HepG2 (cell line): ENCODE data around the gene PARVA. TPM values are rescaled to one million over a fixed set of nuclear protein-coding genes. Genes with fewer than 3 reads are reported as not detected.

ENCODE experiments used
- ATAC-seq: fragments of 200-7000 bp; cut with Tn5 transposase; 3 replicates; pipeline ENCODE4 v1.9.1; 2020; ENCODE audit warnings: mild to moderate bottlenecking, moderate library complexity
- BruUV-seq: library from RNA; stranded (reverse); fragments of 400-500 nt; replicated peaks from 2 replicates; lab custom pipeline; 2021; lab: Mats Ljungman, UMichigan
- CTCF ChIA-PET: fragments of 300-600 bp; formaldehyde crosslinking; extraction: SDS; loops from one replicate; lab custom pipeline; 2021; ENCODE audit warnings: low total read pairs, inconsistent platforms, low intra/inter-chr PET ratio; lab: Yijun Ruan, JAX
- POLR2A ChIA-PET: fragments of 350-600 bp; sonication (Branson Sonifier 250); formaldehyde crosslinking; loops from one replicate; lab custom pipeline; 2020; ENCODE audit warnings: antibody characterized with exemption, inconsistent platforms; lab: Yijun Ruan, JAX
- DNase-seq: peaks from one replicate; pipeline ENCODE4 v3.0.0-alpha.2; 2015; ENCODE audit warnings: low spot score
- FAIRE-seq: peaks from 3 replicates; lab custom pipeline; 2011; peaks lifted over from hg19 to GRCh38; lab: Jason Lieb, UNC
- H2AFZ ChIP-seq: one replicate; pipeline ENCODE4 v1.6.1; 2011; ENCODE audit warnings: low read length, inconsistent platforms
- H3K27ac ChIP-seq: fragments of 300-600 bp; 3 replicates; pipeline ENCODE4 v1.8.0; 2011; ENCODE audit warnings: mixed run types, mild to moderate bottlenecking, mixed read lengths, low read length, inconsistent platforms; ENCODE audit not compliant: insufficient read depth; ENCODE audit errors: extremely low read length
- H3K27me3 ChIP-seq, 2 experiments: fragments of 200-600 bp in 1 of 2; 2 replicates in 1 of 2; 3 replicates in 1 of 2; pipeline versions ENCODE4 v1.6.0 to v1.8.0; 2011; ENCODE audit warnings: low read length in 2 of 2, mild to moderate bottlenecking in 2 of 2, moderate library complexity in 2 of 2, inconsistent platforms in 1 of 2; ENCODE audit not compliant: insufficient read depth in 2 of 2, control insufficient read depth in 1 of 2
- H3K36me3 ChIP-seq, 2 experiments: fragments of 200-600 bp in 1 of 2; replicated peaks in 1 of 2; 2 replicates in 1 of 2; 3 replicates in 1 of 2; pipeline versions ENCODE4 v1.5.1 to v1.8.0; 2011; ENCODE audit warnings: low read length in 2 of 2, inconsistent platforms in 1 of 2; ENCODE audit not compliant: insufficient read depth in 2 of 2, control insufficient read depth in 1 of 2
- H3K4me1 ChIP-seq: 2 replicates; pipeline ENCODE4 v1.5.1; 2012; ENCODE audit warnings: low read length, inconsistent platforms; ENCODE audit not compliant: insufficient read depth
- H3K4me2 ChIP-seq: 2 replicates; pipeline ENCODE4 v1.6.0; 2011; ENCODE audit warnings: low read depth, low read length, inconsistent platforms
- H3K4me3 ChIP-seq, 3 experiments: fragments of 200-600 bp in 1 of 3; sonication (generic), shearing (Covaris generic) in 1 of 3; replicated peaks in 1 of 3; 2 replicates each; pipeline ENCODE4 v1.5.1; 2011 to 2016; ENCODE audit warnings: low read length in 3 of 3, inconsistent platforms in 2 of 3, low read depth in 2 of 3, mild to moderate bottlenecking in 2 of 3, control low read depth in 1 of 3, mixed read lengths in 1 of 3; ENCODE audit not compliant: insufficient read depth in 1 of 3
- H3K79me2 ChIP-seq: one replicate; pipeline ENCODE4 v1.6.1; 2011; ENCODE audit warnings: low read length, inconsistent platforms; ENCODE audit not compliant: insufficient read depth
- H3K9ac ChIP-seq: 2 replicates; pipeline ENCODE4 v1.6.0; 2011; ENCODE audit warnings: mild to moderate bottlenecking, low read depth, low read length, inconsistent platforms; ENCODE audit not compliant: insufficient read depth
- H3K9me3 ChIP-seq: 2 replicates; pipeline ENCODE4 v1.5.1; 2012; ENCODE audit warnings: mild to moderate bottlenecking, low read length
- H4K20me1 ChIP-seq: 2 replicates; pipeline ENCODE4 v1.6.0; 2011; ENCODE audit warnings: inconsistent platforms, mild to moderate bottlenecking, low read length, moderate library complexity; ENCODE audit not compliant: insufficient read depth
- AHDC1 ChIP-seq: sonication (generic); formaldehyde crosslinking; IDR thresholded peaks from 2 replicates; pipeline ENCODE4 v1.5.1; 2020; ENCODE audit warnings: mild to moderate bottlenecking, missing genetic modification reagents, borderline replicate concordance
- FOXC1 ChIP-seq: sonication (generic); formaldehyde crosslinking; IDR thresholded peaks from 2 replicates; pipeline ENCODE4 v1.8.0; 2022; ENCODE audit warnings: mild to moderate bottlenecking, missing genetic modification reagents, borderline replicate concordance
- MAFF ChIP-seq: IDR thresholded peaks from 2 replicates; pipeline ENCODE4 v1.6.1; 2011; ENCODE audit warnings: low read depth, low read length, improper control_type of control experiment
- MAFK ChIP-seq, 2 experiments: IDR thresholded peaks in 1 of 2; conservative IDR thresholded peaks in 1 of 2; 2 replicates each; pipeline ENCODE4 v1.6.1; 2011; ENCODE audit warnings: improper control_type of control experiment in 2 of 2, low read length in 2 of 2
- POLR2AphosphoS2 ChIP-seq: IDR thresholded peaks from 2 replicates; pipeline ENCODE4 v1.6.1; 2011; ENCODE audit warnings: low read depth, low read length, improper control_type of control experiment
- SMAD1 ChIP-seq: sonication (generic); formaldehyde crosslinking; IDR thresholded peaks from 2 replicates; pipeline ENCODE4 v1.4.0; 2020; ENCODE audit warnings: missing genetic modification reagents, low read depth, mild to moderate bottlenecking, borderline replicate concordance
- ZEB1 ChIP-seq: IDR thresholded peaks from 2 replicates; pipeline ENCODE4 v1.6.1; 2012; ENCODE audit warnings: mild to moderate bottlenecking, low read depth, inconsistent platforms; ENCODE audit not compliant: insufficient replicate concordance
- ZNF367 ChIP-seq: sonication (generic); formaldehyde crosslinking; IDR thresholded peaks from 2 replicates; pipeline ENCODE4 v1.4.0; 2020; ENCODE audit warnings: missing genetic modification reagents, borderline replicate concordance
- ZNF549 ChIP-seq: sonication (generic); formaldehyde crosslinking; IDR thresholded peaks from 2 replicates; pipeline ENCODE4 v1.5.0; 2020; ENCODE audit warnings: missing genetic modification reagents
- ZNF678 ChIP-seq: sonication (generic); formaldehyde crosslinking; IDR thresholded peaks from 2 replicates; pipeline ENCODE4 v1.4.0; 2020; ENCODE audit warnings: mild to moderate bottlenecking, missing genetic modification reagents
- ZNF784 ChIP-seq: sonication (generic); formaldehyde crosslinking; IDR thresholded peaks from 2 replicates; pipeline ENCODE4 v1.5.1; 2020; ENCODE audit warnings: missing genetic modification reagents, mild to moderate bottlenecking, borderline replicate concordance
- WGBS: methylation state at CpG from one replicate; pipeline ENCODE4 v1.1.6; 2017; ENCODE audit warnings: low lambda C conversion rate; 5-methylcytosine and 5-hydroxymethylcytosine counted together
- in situ Hi-C: cut with HindIII; loops from 2 replicates; pipeline ENCODE4 v1.10.0; 2017; ENCODE audit warnings: low pct_unique_long_range_greater_than_20kb; ENCODE audit not compliant: extremely low pct_ligation_motif_present
- intact Hi-C: fragments of 100-400 bp; cut with micrococcal nuclease; formaldehyde crosslinking; loops from one replicate; pipeline ENCODE4 v1.10.0; 2022; ENCODE audit not compliant: unreplicated experiment
- polyA plus RNA-seq, 8 experiments: library from polyadenylated mRNA; depleted of rRNA in 3 of 8; stranded (reverse) in 7 of 8; unstranded in 1 of 8; fragments of >200 nt; fragmentation: Illumina TruSeq in 4 of 8; extraction: Trizol in 4 of 8; gene quantifications; 2 replicates each; pipeline versions ENCODE4 v1.2.1 to v1.2.3, GENCODE V29; 2011 to 2016; ENCODE audit warnings: low read depth in 4 of 8, missing spikeins in 1 of 8, mixed read lengths in 1 of 8; ENCODE audit not compliant: insufficient read depth in 1 of 8
- total RNA-seq, 5 experiments: library from RNA; depleted of rRNA; stranded (reverse); fragments of >200 nt; fragmentation: Illumina TruSeq; extraction: Trizol; gene quantifications; 2 replicates each; pipeline ENCODE4 v1.2.3, GENCODE V29; 2016; ENCODE audit warnings: low read depth in 1 of 5

PARVA gene
- total and polyA plus RNA-seq, 2 of the 13 experiments (the other 11 are each of a cell fraction or from before 2014, with no cell fraction given): 5.9 to 9.1 TPM

- no peak for TF ChIP-seq ZNF784 (CRISPR knock-in tag)
- peak; percentile 90 for TF ChIP-seq MAFF
- peak; percentile 82 to 93 for TF ChIP-seq MAFK (conservative IDR thresholded peaks at IDR 0.05 in 1 of 2, IDR thresholded peaks at IDR 0.05 in 1 of 2; ENCODE audit: low read length in 2 of 2)
- H3K27ac ChIP-seq: no peak overlapping the region
- no peak overlapping the region for H2AFZ ChIP-seq
- CTCF ChIA-PET: no interaction called here
- no peaks in the 10 kb centered on the region for H4K20me1 ChIP-seq
- H3K9me3 ChIP-seq: no peaks in the 10 kb centered on the region
- H3K79me2 ChIP-seq: no peaks in the 10 kb centered on the region
- no peaks in the 10 kb centered on the region for H3K27me3 ChIP-seq
- intact Hi-C loops (no loop called here), in situ Hi-C loops (no loop called here)
- DNase-seq (no peak), ATAC-seq (no peak), FAIRE-seq (no peak)
- no peaks in the 10 kb centered on the region for H3K36me3 ChIP-seq
- BruUV-seq: no TSS peak
- no peak overlapping the region for H3K9ac ChIP-seq
- H3K4me3 ChIP-seq: no peak overlapping the region
- no peak overlapping the region for H3K4me2 ChIP-seq
- no peaks in the 10 kb centered on the region for H3K4me1 ChIP-seq
- POLR2A ChIA-PET: no interaction called here
Observed at GRCh38 chr11:12564012-12564411, 186.6 kb downstream of the PARVA start.

GRCh38 chr11:12565406-12565805 lies 188.0 kb downstream of the PARVA start:
- ChIA-PET POLR2A (no interaction called here), CTCF (no interaction called here)
- H4K20me1 ChIP-seq: no peaks in the 10 kb centered on the region
- no peak overlapping the region for H3K4me3 ChIP-seq
- in situ Hi-C loops: no loop called here
- 22% methylated on average over 3 of the region's 3 CpGs for WGBS
- ATAC-seq (no peak), DNase-seq (no peak), FAIRE-seq (no peak)
- BruUV-seq: no TSS peak
- no peaks in the 10 kb centered on the region for H3K79me2 ChIP-seq
- H3K9me3 ChIP-seq: no peaks in the 10 kb centered on the region
- H3K4me2 ChIP-seq: no peak overlapping the region
- H2AFZ ChIP-seq: no peak overlapping the region
- intact Hi-C loops: no loop called here
- H3K36me3 ChIP-seq: no peaks in the 10 kb centered on the region
- H3K4me1 ChIP-seq: no peaks in the 10 kb centered on the region
- H3K27ac ChIP-seq: no peak overlapping the region
- no peaks in the 10 kb centered on the region for H3K27me3 ChIP-seq
- H3K9ac ChIP-seq: no peak overlapping the region
- TF ChIP-seq SMAD1 (CRISPR knock-in tag) (no peak), POLR2AphosphoS2 (no peak), FOXC1 (CRISPR knock-in tag) (no peak), ZNF367 (no peak), ZNF678 (CRISPR knock-in tag) (no peak), AHDC1 (no peak), ZNF549 (no peak), ZEB1 (no peak)
